ENCODE results near the gene ATP4B. TPM values are rescaled to one million over a fixed set of nuclear protein-coding genes. Genes with fewer than 3 reads are reported as not detected.

The ATP4B gene
- not detected in 2 replicates for total RNA-seq

DNA sequence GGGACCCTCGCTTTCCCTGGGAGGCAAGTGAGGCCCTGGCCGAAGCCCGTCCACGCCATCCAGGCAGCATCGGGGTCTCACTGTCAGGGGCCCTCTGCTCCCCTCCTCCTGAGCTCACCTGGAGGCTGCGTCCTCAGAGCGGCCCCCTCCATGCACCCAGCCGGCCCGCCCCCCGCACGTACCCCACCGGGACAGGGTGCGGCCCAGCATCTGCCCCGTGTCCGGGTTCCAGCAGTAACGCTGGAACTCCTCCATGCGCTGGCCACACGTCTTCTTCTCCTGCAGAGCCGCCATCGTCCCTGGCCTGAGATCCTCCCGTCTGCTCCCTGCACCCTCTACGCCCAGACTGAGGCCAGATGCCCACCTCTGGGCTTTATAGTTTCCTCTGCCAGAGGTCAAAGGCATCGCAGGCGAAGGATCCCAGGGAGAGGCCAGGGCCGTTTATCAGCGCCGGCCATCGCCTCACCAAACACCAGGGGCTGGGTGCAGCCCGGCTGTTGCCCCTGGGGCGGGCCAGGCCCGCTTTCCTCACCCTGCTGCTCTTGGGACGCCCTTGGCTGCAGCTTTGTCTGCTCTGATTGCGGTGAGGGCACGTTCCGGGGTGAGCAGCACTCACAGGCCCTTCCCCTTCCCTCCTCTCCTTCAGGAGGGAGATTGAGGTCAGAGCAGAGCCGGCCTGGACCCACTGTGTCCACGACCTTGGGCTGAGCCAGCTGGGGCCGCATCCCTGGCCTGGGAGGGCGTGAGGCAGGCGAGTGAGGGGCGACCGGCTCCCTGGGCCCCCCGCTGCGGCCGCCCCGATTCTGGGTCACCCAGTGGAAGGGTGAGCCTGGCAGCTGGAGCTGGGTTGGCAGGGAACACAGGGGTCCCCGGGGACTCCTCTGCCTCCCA is at the start of gene ATP4B:
ATP4B (minus strand) TSS at position 348 of the 891 bp plus-strand sequence; CDS start at position 294, 54 bp downstream.
- H3K36me3 Mint-ChIP-seq (ENCODE audit: low read depth): no peaks in the 10 kb centered on the region
- CTCF ChIA-PET: no interaction called here
- no peak within 1 kb of the TSS for H3K27ac Mint-ChIP-seq
- TF ChIP-seq, protein P1, sequence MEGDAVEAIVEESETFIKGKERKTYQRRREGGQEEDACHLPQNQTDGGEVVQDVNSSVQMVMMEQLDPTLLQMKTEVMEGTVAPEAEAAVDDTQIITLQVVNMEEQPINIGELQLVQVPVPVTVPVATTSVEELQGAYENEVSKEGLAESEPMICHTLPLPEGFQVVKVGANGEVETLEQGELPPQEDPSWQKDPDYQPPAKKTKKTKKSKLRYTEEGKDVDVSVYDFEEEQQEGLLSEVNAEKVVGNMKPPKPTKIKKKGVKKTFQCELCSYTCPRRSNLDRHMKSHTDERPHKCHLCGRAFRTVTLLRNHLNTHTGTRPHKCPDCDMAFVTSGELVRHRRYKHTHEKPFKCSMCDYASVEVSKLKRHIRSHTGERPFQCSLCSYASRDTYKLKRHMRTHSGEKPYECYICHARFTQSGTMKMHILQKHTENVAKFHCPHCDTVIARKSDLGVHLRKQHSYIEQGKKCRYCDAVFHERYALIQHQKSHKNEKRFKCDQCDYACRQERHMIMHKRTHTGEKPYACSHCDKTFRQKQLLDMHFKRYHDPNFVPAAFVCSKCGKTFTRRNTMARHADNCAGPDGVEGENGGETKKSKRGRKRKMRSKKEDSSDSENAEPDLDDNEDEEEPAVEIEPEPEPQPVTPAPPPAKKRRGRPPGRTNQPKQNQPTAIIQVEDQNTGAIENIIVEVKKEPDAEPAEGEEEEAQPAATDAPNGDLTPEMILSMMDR (IDR thresholded peaks at IDR 0.05): no peak
- H3K4me3 Mint-ChIP-seq: no peak within 1 kb of the TSS
- POLR2A ChIA-PET: no interaction called here
- no peaks in the 10 kb centered on the region for H3K4me1 Mint-ChIP-seq
- intact Hi-C loops (cut with micrococcal nuclease): no loop called here
- H3K27me3 Mint-ChIP-seq: peaks cover 3% of the 10 kb centered on the region
- ATAC-seq (ENCODE audit: low read depth) (no peak), DNase-seq (no peak)
- H3K9me3 Mint-ChIP-seq: peaks cover 14% of the 10 kb centered on the region

DNA sequence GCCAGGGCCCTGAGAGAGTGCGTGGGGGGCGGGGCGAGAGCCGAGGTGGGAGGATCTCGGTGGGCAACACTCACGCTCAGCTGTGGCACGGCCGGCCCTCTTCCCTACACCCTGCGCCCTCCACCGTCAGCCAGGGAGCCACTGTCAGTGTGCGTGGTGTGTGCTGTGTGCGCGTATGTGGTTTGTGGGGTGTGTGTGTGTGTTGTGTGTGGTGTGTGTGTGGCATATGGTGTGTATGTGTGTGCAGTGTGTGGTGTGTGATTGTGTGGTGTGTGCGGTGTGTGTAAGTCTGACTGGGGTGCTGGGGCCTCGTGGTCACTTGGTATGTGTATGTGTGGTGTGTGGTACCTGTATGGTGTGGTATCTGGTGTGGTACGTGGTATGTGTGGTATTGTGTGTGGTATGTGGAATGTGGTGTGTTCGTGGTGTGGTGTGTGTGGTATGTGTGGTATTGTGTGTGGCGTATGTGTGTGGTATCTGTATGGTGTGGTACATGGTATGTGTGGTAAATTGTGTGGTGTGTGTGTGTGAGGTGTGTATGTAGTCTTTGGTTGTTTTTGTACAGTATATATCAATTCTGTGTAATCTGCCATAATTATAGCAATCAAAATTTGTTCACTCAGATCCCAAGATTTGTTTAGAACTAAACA is 14.1 kb upstream of the ATP4B start:
- no peak overlapping the region for H3K4me3 Mint-ChIP-seq
- H3K36me3 Mint-ChIP-seq (ENCODE audit: low read depth): no peaks in the 10 kb centered on the region
- ATAC-seq (ENCODE audit: low read depth) (no peak), DNase-seq (no peak)
- H3K9me3 Mint-ChIP-seq: no peaks in the 10 kb centered on the region
- no peak overlapping the region for H3K27ac Mint-ChIP-seq
- H3K4me1 Mint-ChIP-seq: no peaks in the 10 kb centered on the region
- intact Hi-C loops (cut with micrococcal nuclease): no loop called here
- no peaks in the 10 kb centered on the region for H3K27me3 Mint-ChIP-seq
- CTCF ChIA-PET: no interaction called here
- POLR2A ChIA-PET: no interaction called here
- TF ChIP-seq, protein P1 (IDR thresholded peaks at IDR 0.05): no peak

DNA sequence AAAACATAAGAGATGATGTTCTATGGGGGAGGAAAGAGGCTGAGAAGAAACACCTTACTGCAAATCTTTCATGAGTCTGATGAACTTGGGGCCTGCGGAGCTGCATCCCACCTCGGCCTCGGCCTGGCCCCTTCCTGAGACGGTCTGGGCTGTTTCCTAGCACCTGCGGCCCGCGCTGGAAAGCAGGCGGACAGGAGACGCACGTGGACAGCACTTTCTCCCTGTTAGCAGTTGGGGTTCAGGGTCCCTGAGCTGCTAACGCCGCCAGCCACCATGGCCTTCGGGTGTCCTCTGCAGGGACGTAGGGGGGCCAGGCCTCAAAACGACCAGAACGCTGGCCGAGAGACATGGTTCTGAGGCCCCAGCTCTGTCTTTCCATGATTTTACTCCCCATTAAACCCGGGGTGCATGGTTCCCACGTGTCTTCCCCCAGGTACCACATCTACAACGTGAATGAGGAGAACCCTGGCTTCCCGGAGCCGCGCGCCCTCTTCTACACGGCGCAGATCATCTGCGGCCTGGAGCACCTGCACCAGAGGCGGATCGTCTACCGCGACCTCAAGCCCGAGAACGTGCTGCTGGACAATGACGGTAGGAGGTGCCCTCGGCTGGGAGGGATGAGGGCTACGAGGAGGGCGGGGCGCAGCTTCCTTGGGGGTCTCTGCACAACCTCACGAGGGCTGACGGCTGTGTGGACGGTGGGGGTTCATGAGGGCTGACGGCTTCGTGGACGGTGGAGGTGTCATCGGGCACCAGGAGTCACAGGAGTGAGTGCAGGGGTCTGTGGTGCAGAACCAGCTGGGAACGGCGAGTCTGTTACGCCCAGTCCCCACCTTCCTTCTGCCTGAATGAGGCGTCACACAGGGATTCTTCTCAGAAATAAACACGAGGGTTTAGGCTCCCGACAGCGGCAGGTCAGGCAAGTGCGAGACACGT is 13.3 kb upstream of the ATP4B start:
- Mint-ChIP-seq H3K9me3 (no peaks in the 10 kb centered on the region), H3K27ac (no peak overlapping the region), H3K36me3 (ENCODE audit: low read depth) (no peaks in the 10 kb centered on the region), H3K4me3 (no peak overlapping the region), H3K4me1 (no peaks in the 10 kb centered on the region), H3K27me3 (no peaks in the 10 kb centered on the region)
- CTCF ChIA-PET: interaction anchor here (1.0 kb wide), 1 partner anchor 53 kb away, joined by 3 read pairs; no protein-coding TSS in a partner anchor
- TF ChIP-seq, protein P1 (IDR thresholded peaks at IDR 0.05): no peak
- ATAC-seq (ENCODE audit: low read depth) (no peak), DNase-seq (peak; percentile 14)
- POLR2A ChIA-PET: no interaction called here
- intact Hi-C loops (cut with micrococcal nuclease): no loop called here

DNA sequence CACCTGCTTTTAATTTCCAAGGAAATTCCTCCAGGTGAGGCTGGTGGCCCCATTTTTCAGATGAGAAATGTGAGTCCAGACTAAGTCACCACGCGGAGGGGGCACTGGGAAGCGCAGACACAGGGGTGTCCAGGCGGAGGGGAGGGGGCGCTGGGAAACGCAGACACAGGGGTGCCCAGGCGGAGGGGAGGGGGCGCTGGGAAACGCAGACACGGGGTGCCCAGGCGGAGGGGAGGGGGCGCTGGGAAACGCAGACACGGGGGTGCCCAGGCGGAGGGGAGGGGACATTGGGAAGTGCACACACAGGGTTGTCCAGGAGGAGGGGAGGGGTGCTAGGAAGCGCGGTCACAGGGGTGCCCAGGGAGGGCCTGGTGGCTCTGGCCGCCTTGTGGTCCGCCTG is 12.5 kb upstream of the ATP4B start:
- no peaks in the 10 kb centered on the region for H3K27me3 Mint-ChIP-seq
- no peaks in the 10 kb centered on the region for H3K4me1 Mint-ChIP-seq
- no peaks in the 10 kb centered on the region for H3K9me3 Mint-ChIP-seq
- H3K4me3 Mint-ChIP-seq: no peak overlapping the region
- DNase-seq (no peak), ATAC-seq (ENCODE audit: low read depth) (no peak)
- ChIA-PET POLR2A (no interaction called here), CTCF (interaction anchor here (1.0 kb wide), 1 partner anchor 54 kb away, joined by 3 read pairs; no protein-coding TSS in a partner anchor)
- intact Hi-C loops (cut with micrococcal nuclease): no loop called here
- no peak overlapping the region for H3K27ac Mint-ChIP-seq
- H3K36me3 Mint-ChIP-seq (ENCODE audit: low read depth): no peaks in the 10 kb centered on the region
- TF ChIP-seq, protein P1 (IDR thresholded peaks at IDR 0.05): no peak

All from activated B cell treated with CpG ODN at 0.5 μM for 24 hours (primary cell).